HepG2 (cell line): ENCODE data around the gene OTOGL. TPM values are rescaled to one million over a fixed set of nuclear protein-coding genes. Genes with fewer than 3 reads are reported as not detected.

Source experiments
- ATAC-seq: fragments of 200-7000 bp; cut with Tn5 transposase; 3 replicates; pipeline ENCODE4 v1.9.1; 2020; ENCODE audit warnings: mild to moderate bottlenecking, moderate library complexity
- BruUV-seq: library from RNA; stranded (reverse); fragments of 400-500 nt; replicated peaks from 2 replicates; lab custom pipeline; 2021; lab: Mats Ljungman, UMichigan
- CTCF ChIA-PET: fragments of 300-600 bp; formaldehyde crosslinking; extraction: SDS; loops from one replicate; lab custom pipeline; 2021; ENCODE audit warnings: low total read pairs, inconsistent platforms, low intra/inter-chr PET ratio; lab: Yijun Ruan, JAX
- POLR2A ChIA-PET: fragments of 350-600 bp; sonication (Branson Sonifier 250); formaldehyde crosslinking; loops from one replicate; lab custom pipeline; 2020; ENCODE audit warnings: antibody characterized with exemption, inconsistent platforms; lab: Yijun Ruan, JAX
- DNase-seq: peaks from one replicate; pipeline ENCODE4 v3.0.0-alpha.2; 2015; ENCODE audit warnings: low spot score
- FAIRE-seq: peaks from 3 replicates; lab custom pipeline; 2011; peaks lifted over from hg19 to GRCh38; lab: Jason Lieb, UNC
- H2AFZ ChIP-seq: one replicate; pipeline ENCODE4 v1.6.1; 2011; ENCODE audit warnings: low read length, inconsistent platforms
- H3K27ac ChIP-seq: fragments of 300-600 bp; 3 replicates; pipeline ENCODE4 v1.8.0; 2011; ENCODE audit warnings: mixed run types, mild to moderate bottlenecking, mixed read lengths, low read length, inconsistent platforms; ENCODE audit not compliant: insufficient read depth; ENCODE audit errors: extremely low read length
- H3K27me3 ChIP-seq, 2 experiments: fragments of 200-600 bp in 1 of 2; 2 replicates in 1 of 2; 3 replicates in 1 of 2; pipeline versions ENCODE4 v1.6.0 to v1.8.0; 2011; ENCODE audit warnings: low read length in 2 of 2, mild to moderate bottlenecking in 2 of 2, moderate library complexity in 2 of 2, inconsistent platforms in 1 of 2; ENCODE audit not compliant: insufficient read depth in 2 of 2, control insufficient read depth in 1 of 2
- H3K36me3 ChIP-seq, 2 experiments: fragments of 200-600 bp in 1 of 2; replicated peaks in 1 of 2; 2 replicates in 1 of 2; 3 replicates in 1 of 2; pipeline versions ENCODE4 v1.5.1 to v1.8.0; 2011; ENCODE audit warnings: low read length in 2 of 2, inconsistent platforms in 1 of 2; ENCODE audit not compliant: insufficient read depth in 2 of 2, control insufficient read depth in 1 of 2
- H3K4me1 ChIP-seq: 2 replicates; pipeline ENCODE4 v1.5.1; 2012; ENCODE audit warnings: low read length, inconsistent platforms; ENCODE audit not compliant: insufficient read depth
- H3K4me2 ChIP-seq: 2 replicates; pipeline ENCODE4 v1.6.0; 2011; ENCODE audit warnings: low read depth, low read length, inconsistent platforms
- H3K4me3 ChIP-seq, 3 experiments: fragments of 200-600 bp in 1 of 3; sonication (generic), shearing (Covaris generic) in 1 of 3; replicated peaks in 1 of 3; 2 replicates each; pipeline ENCODE4 v1.5.1; 2011 to 2016; ENCODE audit warnings: low read length in 3 of 3, inconsistent platforms in 2 of 3, low read depth in 2 of 3, mild to moderate bottlenecking in 2 of 3, control low read depth in 1 of 3, mixed read lengths in 1 of 3; ENCODE audit not compliant: insufficient read depth in 1 of 3
- H3K79me2 ChIP-seq: one replicate; pipeline ENCODE4 v1.6.1; 2011; ENCODE audit warnings: low read length, inconsistent platforms; ENCODE audit not compliant: insufficient read depth
- H3K9ac ChIP-seq: 2 replicates; pipeline ENCODE4 v1.6.0; 2011; ENCODE audit warnings: mild to moderate bottlenecking, low read depth, low read length, inconsistent platforms; ENCODE audit not compliant: insufficient read depth
- H3K9me3 ChIP-seq: 2 replicates; pipeline ENCODE4 v1.5.1; 2012; ENCODE audit warnings: mild to moderate bottlenecking, low read length
- H4K20me1 ChIP-seq: 2 replicates; pipeline ENCODE4 v1.6.0; 2011; ENCODE audit warnings: inconsistent platforms, mild to moderate bottlenecking, low read length, moderate library complexity; ENCODE audit not compliant: insufficient read depth
- AKNA ChIP-seq: sonication (generic); formaldehyde crosslinking; IDR thresholded peaks from 2 replicates; pipeline ENCODE4 v1.4.0; 2020; ENCODE audit warnings: missing genetic modification reagents, borderline replicate concordance
- ATM ChIP-seq: fragments of 450-650 bp; IDR thresholded peaks from 2 replicates; pipeline ENCODE4 v1.7.1; 2017; ENCODE audit warnings: mild to moderate bottlenecking, borderline replicate concordance
- HDAC1 ChIP-seq: sonication (generic); formaldehyde crosslinking; IDR thresholded peaks from 2 replicates; pipeline ENCODE4 v1.5.1; 2020; ENCODE audit warnings: mild to moderate bottlenecking, missing genetic modification reagents
- MBD4 ChIP-seq: IDR thresholded peaks from 2 replicates; pipeline ENCODE4 v1.6.1; 2012; ENCODE audit warnings: low read length, inconsistent platforms, borderline replicate concordance
- WGBS: methylation state at CpG from one replicate; pipeline ENCODE4 v1.1.6; 2017; ENCODE audit warnings: low lambda C conversion rate; 5-methylcytosine and 5-hydroxymethylcytosine counted together
- in situ Hi-C: cut with HindIII; loops from 2 replicates; pipeline ENCODE4 v1.10.0; 2017; ENCODE audit warnings: low pct_unique_long_range_greater_than_20kb; ENCODE audit not compliant: extremely low pct_ligation_motif_present
- intact Hi-C: fragments of 100-400 bp; cut with micrococcal nuclease; formaldehyde crosslinking; loops from one replicate; pipeline ENCODE4 v1.10.0; 2022; ENCODE audit not compliant: unreplicated experiment
- polyA plus RNA-seq, 8 experiments: library from polyadenylated mRNA; depleted of rRNA in 3 of 8; stranded (reverse) in 7 of 8; unstranded in 1 of 8; fragments of >200 nt; fragmentation: Illumina TruSeq in 4 of 8; extraction: Trizol in 4 of 8; gene quantifications; 2 replicates each; pipeline versions ENCODE4 v1.2.1 to v1.2.3, GENCODE V29; 2011 to 2016; ENCODE audit warnings: low read depth in 4 of 8, missing spikeins in 1 of 8, mixed read lengths in 1 of 8; ENCODE audit not compliant: insufficient read depth in 1 of 8
- total RNA-seq, 5 experiments: library from RNA; depleted of rRNA; stranded (reverse); fragments of >200 nt; fragmentation: Illumina TruSeq; extraction: Trizol; gene quantifications; 2 replicates each; pipeline ENCODE4 v1.2.3, GENCODE V29; 2016; ENCODE audit warnings: low read depth in 1 of 5

OTOGL gene
- total and polyA plus RNA-seq, 2 of the 13 experiments (the other 11 are each of a cell fraction or from before 2014, with no cell fraction given): not detected

GRCh38 chr12:80175307-80175930 is 76.1 kb downstream of the OTOGL start:
- H3K79me2 ChIP-seq: no peaks in the 10 kb centered on the region
- TF ChIP-seq AKNA (CRISPR knock-in tag): no peak
- TF ChIP-seq ATM: no peak
- no peak for TF ChIP-seq HDAC1 (CRISPR knock-in tag)
- TF ChIP-seq MBD4: no peak
- no peak overlapping the region for H3K4me3 ChIP-seq
- H3K9me3 ChIP-seq: no peaks in the 10 kb centered on the region
- CTCF ChIA-PET: no interaction called here
- in situ Hi-C loops (loop anchor here (25.0 kb wide), 1 partner anchor 388 kb away; no protein-coding TSS in a partner anchor), intact Hi-C loops (no loop called here)
- H3K36me3 ChIP-seq: no peaks in the 10 kb centered on the region
- WGBS: 0% methylated on average over 2 of the region's 2 CpGs
- no peak overlapping the region for H2AFZ ChIP-seq
- H3K4me1 ChIP-seq: no peaks in the 10 kb centered on the region
- POLR2A ChIA-PET: no interaction called here
- 0 out of 5 replicates have a peak, but pooled peaks cover 0 to 1% of the 10 kb centered on the region in 2 experiments for H3K27me3 ChIP-seq
- H4K20me1 ChIP-seq: no peaks in the 10 kb centered on the region
- H3K4me2 ChIP-seq: no peak overlapping the region
- BruUV-seq: no TSS peak
- DNase-seq (no peak), ATAC-seq (no peak), FAIRE-seq (no peak)
- H3K9ac ChIP-seq: no peak overlapping the region
- H3K27ac ChIP-seq: no peak overlapping the region
